Panc1 (cell line): ENCODE data around the gene GTPBP1.

ENCODE experiments used
- CTCF ChIP-seq: fragments of 450-650 bp; IDR thresholded peaks from 2 replicates; pipeline ENCODE4 v1.5.1; 2017; ENCODE audit warnings: mild to moderate bottlenecking
- TCF7L2 ChIP-seq: IDR thresholded peaks from 2 replicates; pipeline ENCODE4 v1.6.1; 2011; ENCODE audit warnings: mild to moderate bottlenecking, low read depth, low read length, inconsistent platforms

GRCh38 chr22:38713921-38714320 lies 8.2 kb downstream of the GTPBP1 start:
- no peak for TF ChIP-seq TCF7L2
- no peak for TF ChIP-seq CTCF
